Breast epithelium (tissue), 3 donors: Measurements from ENCODE around the gene SPG7.

Experiments used
- POLR2A ChIP-seq: fragments of 450-650 bp; IDR thresholded peaks from one replicate; pipeline ENCODE4 v1.6.1; 2016; ENCODE audit warnings: antibody characterized with exemption, mild to moderate bottlenecking, moderate library complexity
- TF ChIP-seq, protein P1 (sequence below), 3 donors: fragments of 450-650 bp; IDR thresholded peaks; one replicate each; pipeline ENCODE4 v1.5.1; 2016 to 2017; ENCODE audit warnings: antibody characterized with exemption in 3 of 3, mild to moderate bottlenecking in 3 of 3, moderate library complexity in 3 of 3

GRCh38 chr16:89601906-89602272 is 93.7 kb downstream of the SPG7 start:
- TF ChIP-seq, protein P1, sequence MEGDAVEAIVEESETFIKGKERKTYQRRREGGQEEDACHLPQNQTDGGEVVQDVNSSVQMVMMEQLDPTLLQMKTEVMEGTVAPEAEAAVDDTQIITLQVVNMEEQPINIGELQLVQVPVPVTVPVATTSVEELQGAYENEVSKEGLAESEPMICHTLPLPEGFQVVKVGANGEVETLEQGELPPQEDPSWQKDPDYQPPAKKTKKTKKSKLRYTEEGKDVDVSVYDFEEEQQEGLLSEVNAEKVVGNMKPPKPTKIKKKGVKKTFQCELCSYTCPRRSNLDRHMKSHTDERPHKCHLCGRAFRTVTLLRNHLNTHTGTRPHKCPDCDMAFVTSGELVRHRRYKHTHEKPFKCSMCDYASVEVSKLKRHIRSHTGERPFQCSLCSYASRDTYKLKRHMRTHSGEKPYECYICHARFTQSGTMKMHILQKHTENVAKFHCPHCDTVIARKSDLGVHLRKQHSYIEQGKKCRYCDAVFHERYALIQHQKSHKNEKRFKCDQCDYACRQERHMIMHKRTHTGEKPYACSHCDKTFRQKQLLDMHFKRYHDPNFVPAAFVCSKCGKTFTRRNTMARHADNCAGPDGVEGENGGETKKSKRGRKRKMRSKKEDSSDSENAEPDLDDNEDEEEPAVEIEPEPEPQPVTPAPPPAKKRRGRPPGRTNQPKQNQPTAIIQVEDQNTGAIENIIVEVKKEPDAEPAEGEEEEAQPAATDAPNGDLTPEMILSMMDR (IDR thresholded peaks at IDR 0.05), result no peak
- TF ChIP-seq POLR2A, result no peak
